Epithelial cell of esophagus (primary cell): ENCODE data around the gene ALOX5.

Experiments used
- DNase-seq: peaks from one replicate; pipeline ENCODE4 v3.0.0; 2010; ENCODE audit warnings: low read depth
- H3K4me3 ChIP-seq: 2 replicates; pipeline ENCODE4 v1.5.1; 2011; ENCODE audit warnings: mild to moderate bottlenecking, low read length, control low read depth
- TF ChIP-seq, protein P1 (sequence below): IDR thresholded peaks from 2 replicates; pipeline ENCODE4 v1.5.1; 2011; ENCODE audit warnings: low read depth, mild to moderate bottlenecking, low read length, control low read depth, inconsistent platforms; ENCODE audit not compliant: insufficient read depth; ENCODE audit errors: missing control alignments

Gene ALOX5

GRCh38 chr10:45439365-45439764, 65.3 kb downstream of the ALOX5 start:
- DNase-seq = no peak
- TF ChIP-seq, protein P1, sequence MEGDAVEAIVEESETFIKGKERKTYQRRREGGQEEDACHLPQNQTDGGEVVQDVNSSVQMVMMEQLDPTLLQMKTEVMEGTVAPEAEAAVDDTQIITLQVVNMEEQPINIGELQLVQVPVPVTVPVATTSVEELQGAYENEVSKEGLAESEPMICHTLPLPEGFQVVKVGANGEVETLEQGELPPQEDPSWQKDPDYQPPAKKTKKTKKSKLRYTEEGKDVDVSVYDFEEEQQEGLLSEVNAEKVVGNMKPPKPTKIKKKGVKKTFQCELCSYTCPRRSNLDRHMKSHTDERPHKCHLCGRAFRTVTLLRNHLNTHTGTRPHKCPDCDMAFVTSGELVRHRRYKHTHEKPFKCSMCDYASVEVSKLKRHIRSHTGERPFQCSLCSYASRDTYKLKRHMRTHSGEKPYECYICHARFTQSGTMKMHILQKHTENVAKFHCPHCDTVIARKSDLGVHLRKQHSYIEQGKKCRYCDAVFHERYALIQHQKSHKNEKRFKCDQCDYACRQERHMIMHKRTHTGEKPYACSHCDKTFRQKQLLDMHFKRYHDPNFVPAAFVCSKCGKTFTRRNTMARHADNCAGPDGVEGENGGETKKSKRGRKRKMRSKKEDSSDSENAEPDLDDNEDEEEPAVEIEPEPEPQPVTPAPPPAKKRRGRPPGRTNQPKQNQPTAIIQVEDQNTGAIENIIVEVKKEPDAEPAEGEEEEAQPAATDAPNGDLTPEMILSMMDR = no peak
- H3K4me3 ChIP-seq = no peak overlapping the region

GRCh38 chr10:45439873-45440272, 65.9 kb downstream of the ALOX5 start:
- DNase-seq = no peak
- TF ChIP-seq, protein P1 = no peak
- H3K4me3 ChIP-seq = no peak overlapping the region

GRCh38 chr10:45440511-45441062, 66.6 kb downstream of the ALOX5 start:
- TF ChIP-seq, protein P1 = no peak
- DNase-seq = no peak
- no peak overlapping the region for H3K4me3 ChIP-seq

DNA sequence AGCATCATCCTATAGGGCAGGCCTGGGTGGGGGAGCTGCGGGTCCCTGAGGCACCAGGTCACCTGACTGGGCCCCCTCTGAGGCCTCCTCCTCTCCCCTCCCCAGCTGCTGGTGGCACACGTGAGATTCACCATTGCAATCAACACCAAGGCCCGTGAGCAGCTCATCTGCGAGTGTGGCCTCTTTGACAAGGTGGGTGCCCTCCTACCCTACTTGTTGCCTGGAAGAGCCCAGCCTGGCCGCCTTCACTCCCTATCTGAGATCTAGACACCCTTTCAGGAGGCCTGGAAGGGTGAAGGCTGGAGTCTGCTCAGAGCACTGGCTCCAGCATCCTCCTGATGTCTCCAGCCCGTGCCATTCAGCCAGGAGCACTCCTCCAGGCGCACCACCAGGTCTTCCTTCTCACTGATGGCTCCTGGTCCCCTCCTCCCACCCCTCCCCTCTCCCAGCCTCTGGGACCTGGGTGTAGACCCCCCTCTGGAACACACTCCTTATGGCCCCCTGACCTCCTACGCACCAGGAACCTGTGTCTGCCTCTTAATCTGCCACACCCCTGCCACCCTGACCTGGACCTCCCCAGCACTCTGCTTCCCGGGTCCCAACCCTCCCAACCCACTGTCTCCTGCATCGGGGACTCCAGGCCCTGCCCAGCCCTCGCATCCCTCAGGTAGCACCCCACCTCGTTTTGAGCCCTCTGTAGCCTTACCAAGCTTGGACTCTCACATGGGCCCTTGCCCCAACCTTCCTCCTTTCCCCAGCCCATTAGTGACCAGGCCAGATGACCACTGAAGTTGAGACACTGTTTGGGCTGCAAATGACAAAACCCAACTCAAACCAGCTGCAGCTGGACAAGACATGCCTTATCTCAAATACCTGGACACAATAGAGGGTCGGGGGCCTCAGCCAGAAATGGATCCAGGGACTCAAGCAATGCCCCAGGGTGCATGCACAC, 67.5 kb downstream of the ALOX5 start:
- DNase-seq = no peak
- TF ChIP-seq, protein P1 = no peak
- H3K4me3 ChIP-seq = no peak overlapping the region

- H3K4me3 ChIP-seq = no peak overlapping the region
- no peak for DNase-seq
- TF ChIP-seq, protein P1 = no peak
These were observed 68.2 kb downstream of the ALOX5 start for GRCh38 chr10:45442251-45442650.

DNA sequence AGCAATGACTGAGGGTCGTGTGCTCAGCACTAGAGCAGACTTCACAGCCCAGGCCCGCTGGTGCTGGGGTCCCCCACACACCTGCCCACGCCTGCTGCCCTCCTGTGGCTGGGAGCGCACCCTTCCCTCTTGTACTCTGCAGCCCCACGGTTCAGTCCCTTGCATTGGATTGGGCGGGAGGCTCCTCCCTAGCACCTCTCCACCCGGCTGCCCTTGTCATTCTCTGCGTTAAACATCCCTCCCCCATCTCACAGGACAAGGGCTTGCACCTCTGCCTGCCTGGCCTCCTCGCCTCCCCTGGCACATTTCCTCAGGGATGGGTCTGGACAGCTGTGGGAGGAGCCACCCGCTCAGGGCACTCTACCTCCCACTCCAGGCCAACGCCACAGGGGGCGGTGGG, 68.6 kb downstream of the ALOX5 start:
- H3K4me3 ChIP-seq = no peak overlapping the region
- no peak for DNase-seq
- TF ChIP-seq, protein P1 = no peak
